WTC11 (cell line): ENCODE data around the gene FCN3. TPM values are rescaled to one million over a fixed set of nuclear protein-coding genes. Genes with fewer than 3 reads are reported as not detected.
A peak's percentile ranks its signal among the peaks of the same experiment; 100 is the strongest.

ENCODE experiments used
- AR ChIP-seq: fragments of 250-450 bp; sonication (Bioruptor Pico); IDR thresholded peaks from 2 replicates; pipeline ENCODE4 v1.9.0; 2021; ENCODE audit warnings: mild to moderate bottlenecking
- ATF6 ChIP-seq: sonication (generic); formaldehyde crosslinking; IDR thresholded peaks from 2 replicates; pipeline ENCODE4 v1.8.1; 2023; ENCODE audit warnings: mild to moderate bottlenecking, missing genetic modification reagents
- CDX4 ChIP-seq: fragments of 250-450 bp; sonication (Bioruptor Pico); IDR thresholded peaks from 2 replicates; pipeline ENCODE4 v1.9.0; 2021; ENCODE audit warnings: moderate library complexity, mild to moderate bottlenecking, inconsistent platforms, borderline replicate concordance
- E2F1 ChIP-seq: sonication (generic); formaldehyde crosslinking; IDR thresholded peaks from 2 replicates; pipeline ENCODE4 v1.8.0; 2022; ENCODE audit warnings: mild to moderate bottlenecking, missing genetic modification reagents
- ELF4 ChIP-seq: sonication (generic); formaldehyde crosslinking; IDR thresholded peaks from 2 replicates; pipeline ENCODE4 v1.8.1; 2022; ENCODE audit warnings: low read depth, mild to moderate bottlenecking, moderate library complexity, missing genetic modification reagents
- EMX1 ChIP-seq: fragments of 250-450 bp; sonication (Bioruptor Pico); IDR thresholded peaks from 2 replicates; pipeline ENCODE4 v1.8.0; 2021; ENCODE audit warnings: mild to moderate bottlenecking
- FOXJ3 ChIP-seq: sonication (generic); formaldehyde crosslinking; IDR thresholded peaks from 2 replicates; pipeline ENCODE4 v1.9.0; 2021; ENCODE audit warnings: missing genetic modification reagents, mild to moderate bottlenecking, borderline replicate concordance
- FOXK1 ChIP-seq: sonication (generic); formaldehyde crosslinking; IDR thresholded peaks from 2 replicates; pipeline ENCODE4 v1.8.0; 2022; ENCODE audit warnings: mild to moderate bottlenecking, moderate library complexity, missing genetic modification reagents
- HMGA2 ChIP-seq: fragments of 250-450 bp; sonication (Bioruptor Pico); IDR thresholded peaks from 2 replicates; pipeline ENCODE4 v1.4.0; 2021; ENCODE audit warnings: mild to moderate bottlenecking, moderate library complexity
- JUN ChIP-seq: sonication (generic); formaldehyde crosslinking; IDR thresholded peaks from 2 replicates; pipeline ENCODE4 v1.8.0; 2023; ENCODE audit warnings: mild to moderate bottlenecking, missing genetic modification reagents
- NFE2L1 ChIP-seq: sonication (generic); formaldehyde crosslinking; IDR thresholded peaks from 2 replicates; pipeline ENCODE4 v1.8.1; 2023; ENCODE audit warnings: missing genetic modification reagents
- NFYB ChIP-seq: sonication (generic); formaldehyde crosslinking; conservative IDR thresholded peaks from 2 replicates; pipeline ENCODE4 v1.8.0; 2022; ENCODE audit warnings: low read depth, missing genetic modification reagents
- NR3C1 ChIP-seq: sonication (generic); formaldehyde crosslinking; conservative IDR thresholded peaks from 2 replicates; pipeline ENCODE4 v1.8.1; 2023; ENCODE audit warnings: low read depth, mild to moderate bottlenecking, missing genetic modification reagents
- SMAD3 ChIP-seq: sonication (generic); formaldehyde crosslinking; IDR thresholded peaks from 2 replicates; pipeline ENCODE4 v1.8.0; 2022; ENCODE audit warnings: missing genetic modification reagents, mild to moderate bottlenecking, borderline replicate concordance
- STAT6 ChIP-seq: sonication (generic); formaldehyde crosslinking; conservative IDR thresholded peaks from 2 replicates; pipeline ENCODE4 v1.8.1; 2023; ENCODE audit warnings: mild to moderate bottlenecking, low read depth, missing genetic modification reagents, moderate library complexity
- TCF7 ChIP-seq: sonication (generic); formaldehyde crosslinking; IDR thresholded peaks from 2 replicates; pipeline ENCODE4 v1.8.0; 2022; ENCODE audit warnings: mild to moderate bottlenecking, low read depth, missing genetic modification reagents, moderate library complexity
- TEAD1 ChIP-seq: sonication (generic); formaldehyde crosslinking; IDR thresholded peaks from 2 replicates; pipeline ENCODE4 v1.8.0; 2022; ENCODE audit warnings: mild to moderate bottlenecking, missing genetic modification reagents
- TEAD4 ChIP-seq: sonication (generic); formaldehyde crosslinking; IDR thresholded peaks from 2 replicates; pipeline ENCODE4 v1.8.0; 2022; ENCODE audit warnings: mild to moderate bottlenecking, missing genetic modification reagents
- TP53 ChIP-seq: sonication (generic); formaldehyde crosslinking; IDR thresholded peaks from 2 replicates; pipeline ENCODE4 v1.8.1; 2023; ENCODE audit warnings: mild to moderate bottlenecking, missing genetic modification reagents
- USF1 ChIP-seq: sonication (generic); formaldehyde crosslinking; IDR thresholded peaks from 2 replicates; pipeline ENCODE4 v1.8.0; 2022; ENCODE audit warnings: mild to moderate bottlenecking, missing genetic modification reagents
- USF2 ChIP-seq: sonication (generic); formaldehyde crosslinking; IDR thresholded peaks from 2 replicates; pipeline ENCODE4 v1.8.1; 2023; ENCODE audit warnings: mild to moderate bottlenecking, missing genetic modification reagents, moderate library complexity
- ZBTB21 ChIP-seq: sonication (generic); formaldehyde crosslinking; IDR thresholded peaks from 2 replicates; pipeline ENCODE4 v1.8.1; 2023; ENCODE audit warnings: mild to moderate bottlenecking, missing genetic modification reagents, borderline replicate concordance
- ZNF138 ChIP-seq: sonication (generic); formaldehyde crosslinking; conservative IDR thresholded peaks from 2 replicates; pipeline ENCODE4 v1.8.1; 2022; ENCODE audit warnings: mild to moderate bottlenecking, moderate library complexity, missing genetic modification reagents
- ZNF416 ChIP-seq: fragments of 250-450 bp; sonication (Bioruptor Pico); IDR thresholded peaks from 2 replicates; pipeline ENCODE4 v1.9.0; 2021; ENCODE audit warnings: mild to moderate bottlenecking, inconsistent platforms
- ZNF423 ChIP-seq: fragments of 250-450 bp; sonication (Bioruptor Pico); IDR thresholded peaks from 2 replicates; pipeline ENCODE4 v2.1.2; 2022; ENCODE audit warnings: mild to moderate bottlenecking, moderate library complexity
- ZNF512 ChIP-seq: sonication (generic); formaldehyde crosslinking; IDR thresholded peaks from 2 replicates; pipeline ENCODE4 v1.8.1; 2022; ENCODE audit warnings: missing genetic modification reagents, borderline replicate concordance
- ZNF671 ChIP-seq: fragments of 250-450 bp; sonication (Bioruptor Pico); IDR thresholded peaks from 2 replicates; pipeline ENCODE4 v1.8.0; 2021; ENCODE audit warnings: mild to moderate bottlenecking
- total RNA-seq: library from RNA; stranded (reverse); gene quantifications from 3 replicates; pipeline ENCODE4 v1.2.3, GENCODE V29; 2021

The FCN3 gene
- total RNA-seq, 1 experiment from 2014 or later: 0.98 TPM

GRCh38 chr1:27321813-27322568 is 52.6 kb downstream of the FCN3 start, which contains the start of gene TMEM222 (continued):
- no peak for TF ChIP-seq ATF6 (CRISPR knock-in tag)
- no peak for TF ChIP-seq TP53 (CRISPR knock-in tag)
- TF ChIP-seq HMGA2 (CRISPR knock-in tag): no peak
- TF ChIP-seq TEAD4 (CRISPR knock-in tag): no peak
- peak; percentile 51; the same call in 1 of the 2 replicates for TF ChIP-seq NFE2L1
- no peak for TF ChIP-seq TCF7 (CRISPR knock-in tag)
- TF ChIP-seq AR: no peak
- peak; percentile 96 for TF ChIP-seq FOXK1 (CRISPR knock-in tag)
- no peak for TF ChIP-seq FOXJ3 (CRISPR knock-in tag)
- no peak for TF ChIP-seq NR3C1 (CRISPR knock-in tag)
- no peak for TF ChIP-seq ZNF671 (CRISPR knock-in tag)
- no peak for TF ChIP-seq CDX4 (CRISPR knock-in tag)
- no peak for TF ChIP-seq ZNF138 (CRISPR knock-in tag)
- TF ChIP-seq ZBTB21 (CRISPR knock-in tag): no peak
- no peak for TF ChIP-seq STAT6 (CRISPR knock-in tag)
- TF ChIP-seq USF2 (CRISPR knock-in tag): peak; percentile 73
- TF ChIP-seq SMAD3 (CRISPR knock-in tag): peak; percentile 73
- peak; percentile 59; the same call in 1 of the 2 replicates for TF ChIP-seq ZNF416
- no peak for TF ChIP-seq E2F1 (CRISPR knock-in tag)
- no peak for TF ChIP-seq JUN (CRISPR knock-in tag)
- no peak for TF ChIP-seq ELF4
- peak; percentile 63 for TF ChIP-seq NFYB (CRISPR knock-in tag)
- TF ChIP-seq TEAD1 (CRISPR knock-in tag): peak; percentile 76; the same call in 1 of the 2 replicates
- TF ChIP-seq EMX1 (CRISPR knock-in tag): 0 out of 2 replicates have a peak, but pooled peaks have one; percentile 34
- TF ChIP-seq ZNF512 (CRISPR knock-in tag): no peak
- peak; percentile 59; the same call in 1 of the 2 replicates for TF ChIP-seq USF1 (CRISPR knock-in tag)
- TF ChIP-seq ZNF423 (CRISPR knock-in tag): no peak
